ENCODE measurements around the gene KCNJ12. TPM values are rescaled to one million over a fixed set of nuclear protein-coding genes. Genes with fewer than 3 reads are reported as not detected.
"Not testable (repeated sequence)": the region's sequence is repeated elsewhere in the genome, so short reads cannot be mapped to it uniquely, and the experiment has no call there.

The KCNJ12 gene
- total and polyA plus RNA-seq, 5 donors from 2014 or later, result 0.15 TPM; not detected in 4

DNA sequence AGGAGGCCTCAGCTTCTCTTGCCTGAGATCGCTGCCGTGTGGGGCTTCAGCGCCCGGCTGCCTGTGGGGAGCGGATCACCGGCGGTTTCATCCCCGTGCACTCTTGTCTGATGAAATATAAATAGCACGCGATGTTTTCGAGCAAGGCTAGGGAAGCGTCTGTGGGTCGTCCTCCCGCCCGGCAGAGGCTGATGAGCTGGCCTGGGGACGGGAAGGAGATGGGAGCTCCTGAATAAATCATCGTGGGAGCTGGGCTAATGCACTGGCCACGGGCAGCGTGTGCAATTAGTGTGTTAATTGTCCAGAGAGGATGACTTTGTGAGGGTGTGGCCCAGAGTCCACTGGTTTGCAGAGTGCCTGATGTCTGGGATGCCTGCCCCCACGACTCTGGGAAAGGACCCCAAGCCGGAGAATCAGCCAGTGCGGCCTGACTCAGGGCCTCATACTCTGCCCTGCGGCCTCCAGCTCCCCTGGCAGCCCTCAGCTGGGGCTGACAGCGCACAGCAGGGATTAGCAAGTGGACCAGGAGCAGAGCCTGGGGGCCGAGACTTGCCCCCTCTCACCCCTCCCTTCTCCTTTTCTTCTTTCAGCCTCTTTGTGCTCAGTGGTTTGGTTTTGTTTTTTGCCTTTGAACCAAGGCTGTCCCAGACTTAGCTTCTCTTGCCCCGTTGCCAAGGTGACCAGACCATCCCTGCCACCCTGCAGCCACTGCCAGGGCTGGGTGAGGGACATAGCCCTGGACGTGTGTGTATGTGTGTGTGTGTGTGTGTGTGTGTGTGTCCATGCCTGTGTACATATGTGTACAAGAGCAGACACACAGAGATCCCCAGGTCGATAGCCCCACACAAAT, 21.4 kb downstream of the KCNJ12 start:
- Mint-ChIP-seq H3K27me3 (peaks cover 4% of the 10 kb centered on the region), H3K4me3 (no peak overlapping the region), H3K9me3 (peaks cover 0 to 5% (median 0%) of the 10 kb centered on the region in 7 donors), H3K36me3 (no peaks in the 10 kb centered on the region), H3K27ac (peak overlapping the region in 1 of 3 donors; percentile 81), H3K4me1 (no peaks in the 10 kb centered on the region)
- Histone ChIP-seq H3K4me3 (ENCODE audit: low read depth, low read length) (no peak overlapping the region), H3K27ac (ENCODE audit: insufficient read depth, low read length, poor library complexity, severe bottlenecking) (no peak overlapping the region), H3K9me3 (ENCODE audit: control insufficient read depth in 2 of 2, low read length in 2 of 2) (no peaks in the 10 kb centered on the region), H3K27me3 (ENCODE audit: control insufficient read depth, insufficient read depth, low read length) (no peaks in the 10 kb centered on the region), H3K4me1 (ENCODE audit: control insufficient read depth, insufficient read depth, low read length, poor library complexity, severe bottlenecking) (no peaks in the 10 kb centered on the region), H3K36me3 (ENCODE audit: control insufficient read depth, insufficient read depth, low read length) (no peaks in the 10 kb centered on the region)
- ATAC-seq (ENCODE audit: low read depth in 2 of 2) (no peak), DNase-seq (no peak)

DNA sequence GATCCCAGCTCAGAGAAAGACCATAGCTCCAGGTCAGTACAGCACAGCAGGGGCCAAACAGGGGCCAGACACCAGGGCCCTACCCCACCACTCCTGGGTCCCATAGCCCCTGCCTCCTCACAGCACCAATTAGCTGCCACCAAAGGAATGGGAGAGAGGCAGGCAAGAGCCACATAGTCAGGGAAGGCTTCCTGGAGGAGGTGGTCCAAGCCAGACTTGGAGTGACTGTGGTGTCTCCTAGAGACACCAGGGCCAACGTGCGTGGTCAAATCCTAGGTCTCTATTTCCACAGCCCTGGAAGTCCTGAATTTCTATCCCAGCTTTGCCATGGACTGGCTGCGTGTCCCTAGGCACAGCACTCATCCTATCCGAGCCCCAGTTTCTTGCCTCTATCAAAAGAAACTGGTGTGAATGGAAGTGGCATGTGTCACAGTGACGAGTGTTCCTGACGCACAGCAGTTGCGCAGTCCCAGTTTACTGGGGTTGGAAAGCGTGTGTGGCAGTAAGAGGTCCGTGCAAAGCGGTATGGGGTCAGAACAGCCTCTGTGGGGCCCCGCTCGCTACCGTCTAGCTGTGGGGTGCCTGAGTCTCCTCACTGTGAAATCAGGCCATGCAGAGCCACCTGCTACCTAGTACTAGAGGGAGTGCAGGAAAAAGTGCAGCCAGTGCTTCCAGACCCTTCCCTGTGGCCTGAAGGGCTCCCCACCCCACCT, 23.5 kb downstream of the KCNJ12 start:
- no peaks in the 10 kb centered on the region for H3K36me3 ChIP-seq (ENCODE audit: control insufficient read depth, insufficient read depth, low read length)
- DNase-seq, result no peak
- no peak overlapping the region for H3K27ac Mint-ChIP-seq

DNA sequence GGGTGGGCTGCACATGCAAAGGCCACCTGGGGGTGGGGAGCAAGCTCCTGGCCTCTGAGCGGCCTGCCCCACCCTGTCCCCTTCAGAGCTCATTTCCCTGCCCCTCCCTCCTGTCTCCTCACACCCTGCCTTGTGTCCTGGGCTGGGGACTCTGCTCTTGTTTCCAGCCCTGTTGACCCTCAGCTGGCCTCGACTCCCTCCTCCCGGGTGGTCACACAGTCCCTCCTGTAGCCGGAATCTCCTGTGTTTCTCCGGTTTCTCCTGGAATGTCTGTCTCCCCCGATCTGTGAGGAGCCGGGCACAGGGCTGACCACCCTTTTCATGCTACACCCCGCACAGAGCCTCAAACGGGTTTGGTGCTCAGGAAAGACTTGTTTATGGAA, 24.0 kb downstream of the KCNJ12 start:
- not testable (repeated sequence) for H3K27me3 ChIP-seq (ENCODE audit: control insufficient read depth, insufficient read depth, low read length); H3K4me3 ChIP-seq (ENCODE audit: low read depth, low read length); H3K27ac ChIP-seq (ENCODE audit: insufficient read depth, low read length, poor library complexity, severe bottlenecking); ATAC-seq (ENCODE audit: low read depth in 2 of 2); H3K36me3 ChIP-seq (ENCODE audit: control insufficient read depth, insufficient read depth, low read length); H3K27ac Mint-ChIP-seq; H3K9me3 ChIP-seq (ENCODE audit: control insufficient read depth in 2 of 2, low read length in 2 of 2); H3K4me3 Mint-ChIP-seq; H3K27me3 Mint-ChIP-seq; H3K9me3 Mint-ChIP-seq; H3K36me3 Mint-ChIP-seq; H3K4me1 Mint-ChIP-seq; H3K4me1 ChIP-seq (ENCODE audit: control insufficient read depth, insufficient read depth, low read length, poor library complexity, severe bottlenecking); DNase-seq

More for the DNA sequence above, 23.5 kb downstream of the KCNJ12 start:
- Histone ChIP-seq H3K27me3 (ENCODE audit: control insufficient read depth, insufficient read depth, low read length) (no peaks in the 10 kb centered on the region), H3K9me3 (ENCODE audit: control insufficient read depth in 2 of 2, low read length in 2 of 2) (no peaks in the 10 kb centered on the region), H3K4me1 (ENCODE audit: control insufficient read depth, insufficient read depth, low read length, poor library complexity, severe bottlenecking) (no peaks in the 10 kb centered on the region), H3K4me3 (ENCODE audit: low read depth, low read length) (no peak overlapping the region), H3K27ac (ENCODE audit: insufficient read depth, low read length, poor library complexity, severe bottlenecking) (no peak overlapping the region)
- H3K4me1 Mint-ChIP-seq, result no peaks in the 10 kb centered on the region
- H3K27me3 Mint-ChIP-seq, result peaks cover 4% of the 10 kb centered on the region
- H3K9me3 Mint-ChIP-seq, result peaks cover 0 to 5% (median 1%) of the 10 kb centered on the region in 7 donors
- no peaks in the 10 kb centered on the region for H3K36me3 Mint-ChIP-seq
- no peak for ATAC-seq (ENCODE audit: low read depth in 2 of 2)
- H3K4me3 Mint-ChIP-seq, result no peak overlapping the region

DNA sequence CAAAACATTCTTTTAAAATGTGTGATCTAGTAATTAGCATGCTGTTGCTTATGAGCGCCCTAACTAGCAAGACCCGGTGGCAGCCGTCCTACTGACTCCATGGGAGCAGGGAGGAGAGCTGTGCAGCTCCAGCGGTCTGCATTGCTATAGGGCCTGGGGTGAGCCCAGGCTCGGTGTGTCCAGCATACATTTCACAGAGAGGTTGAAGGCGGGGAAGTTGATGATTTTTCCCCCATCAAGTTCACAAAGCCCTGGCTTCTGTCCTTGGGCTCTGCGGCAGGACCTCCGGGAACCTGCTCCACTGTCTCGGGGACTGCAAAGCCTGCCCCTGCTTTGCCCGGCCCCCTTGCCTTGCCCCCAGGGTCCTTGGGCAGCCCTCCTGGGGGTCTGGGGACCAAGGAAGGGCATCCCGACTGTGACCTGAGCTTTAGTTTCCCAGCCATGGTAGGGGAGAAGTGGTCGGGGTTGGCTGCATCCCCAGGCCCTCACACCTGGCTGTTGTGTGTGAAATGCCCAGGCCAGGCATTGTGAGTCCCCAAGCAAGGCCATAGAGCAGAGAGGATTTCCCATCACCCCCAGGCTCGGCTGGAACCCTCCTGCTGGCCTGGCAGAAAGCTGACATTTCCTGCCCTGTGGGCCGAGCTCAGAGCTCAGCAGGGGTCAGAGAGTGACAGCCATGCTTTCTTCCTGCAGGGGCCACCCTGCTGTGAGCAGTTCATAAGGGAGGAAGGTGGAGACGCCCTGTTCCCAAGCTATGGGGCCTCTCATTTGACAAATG, 24.8 kb downstream of the KCNJ12 start:
- no peak overlapping the region for H3K4me3 Mint-ChIP-seq

DNA sequence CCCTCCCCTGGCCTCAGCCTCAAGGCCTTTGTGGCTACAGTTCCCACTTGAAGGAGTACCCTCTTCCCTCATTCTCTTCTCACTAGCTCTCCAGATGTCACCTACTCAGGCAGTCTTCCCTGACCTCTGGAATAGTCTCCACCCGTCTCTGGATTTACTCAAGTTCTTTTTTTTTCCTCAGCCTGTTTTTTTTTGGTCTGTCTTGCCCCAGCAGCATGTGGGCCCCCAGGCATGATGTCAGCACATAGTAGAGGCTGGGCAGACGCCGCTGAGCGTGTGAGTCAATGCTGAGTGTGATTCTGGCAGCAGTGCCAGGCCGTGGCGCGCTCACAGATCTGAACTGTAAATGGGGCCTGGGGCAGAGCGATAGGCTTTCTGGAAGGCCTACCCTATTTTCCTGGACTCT, 26.0 kb downstream of the KCNJ12 start:
- H3K4me1 ChIP-seq (ENCODE audit: control insufficient read depth, insufficient read depth, low read length, poor library complexity, severe bottlenecking); H3K9me3 ChIP-seq (ENCODE audit: control insufficient read depth in 2 of 2, low read length in 2 of 2); H3K36me3 ChIP-seq (ENCODE audit: control insufficient read depth, insufficient read depth, low read length); DNase-seq; H3K4me3 ChIP-seq (ENCODE audit: low read depth, low read length); H3K9me3 Mint-ChIP-seq; H3K27ac ChIP-seq (ENCODE audit: insufficient read depth, low read length, poor library complexity, severe bottlenecking); H3K27me3 Mint-ChIP-seq; H3K4me3 Mint-ChIP-seq; H3K27me3 ChIP-seq (ENCODE audit: control insufficient read depth, insufficient read depth, low read length); H3K4me1 Mint-ChIP-seq; H3K36me3 Mint-ChIP-seq; ATAC-seq (ENCODE audit: low read depth in 2 of 2): not testable (repeated sequence)
- H3K27ac Mint-ChIP-seq, result peak overlapping the region in 1 of 3 donors; percentile 89

More for the DNA sequence above, 24.8 kb downstream of the KCNJ12 start:
- Histone ChIP-seq H3K27ac (ENCODE audit: insufficient read depth, low read length, poor library complexity, severe bottlenecking) (no peak overlapping the region), H3K4me1 (ENCODE audit: control insufficient read depth, insufficient read depth, low read length, poor library complexity, severe bottlenecking) (no peaks in the 10 kb centered on the region), H3K36me3 (ENCODE audit: control insufficient read depth, insufficient read depth, low read length) (no peaks in the 10 kb centered on the region), H3K9me3 (ENCODE audit: control insufficient read depth in 2 of 2, low read length in 2 of 2) (no peaks in the 10 kb centered on the region), H3K4me3 (ENCODE audit: low read depth, low read length) (no peak overlapping the region), H3K27me3 (ENCODE audit: control insufficient read depth, insufficient read depth, low read length) (no peaks in the 10 kb centered on the region)
- no peak for ATAC-seq (ENCODE audit: low read depth in 2 of 2)
- Mint-ChIP-seq H3K27ac (no peak overlapping the region), H3K9me3 (peaks cover 0 to 5% (median 1%) of the 10 kb centered on the region in 7 donors), H3K27me3 (peaks cover 4% of the 10 kb centered on the region), H3K4me1 (no peaks in the 10 kb centered on the region), H3K36me3 (no peaks in the 10 kb centered on the region)
- DNase-seq, result no peak

DNA sequence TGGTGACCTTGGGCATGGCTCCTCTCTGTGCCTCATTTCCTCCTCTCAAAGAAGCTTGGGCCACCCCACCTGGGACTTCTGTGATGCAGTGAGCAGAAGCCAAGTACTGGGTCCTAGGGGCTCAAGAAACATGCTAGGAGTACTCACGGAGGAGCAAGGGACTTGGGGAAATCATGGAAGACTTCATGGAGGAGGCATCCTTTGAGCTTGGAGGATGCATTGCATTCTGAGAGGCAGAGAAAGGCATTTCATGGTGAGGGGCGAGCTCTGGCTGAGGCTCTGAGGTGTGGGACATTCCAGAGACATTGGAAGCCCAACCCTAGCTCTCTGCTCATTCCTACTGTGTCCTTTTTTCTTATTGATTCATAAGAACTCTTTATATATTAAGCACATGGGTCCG, 26.8 kb downstream of the KCNJ12 start:
- H3K4me3 Mint-ChIP-seq; H3K9me3 Mint-ChIP-seq; H3K4me1 Mint-ChIP-seq; H3K36me3 Mint-ChIP-seq; H3K27ac Mint-ChIP-seq; H3K4me1 ChIP-seq (ENCODE audit: control insufficient read depth, insufficient read depth, low read length, poor library complexity, severe bottlenecking); DNase-seq; H3K36me3 ChIP-seq (ENCODE audit: control insufficient read depth, insufficient read depth, low read length); H3K27me3 Mint-ChIP-seq; ATAC-seq (ENCODE audit: low read depth in 2 of 2); H3K4me3 ChIP-seq (ENCODE audit: low read depth, low read length); H3K9me3 ChIP-seq (ENCODE audit: control insufficient read depth in 2 of 2, low read length in 2 of 2); H3K27me3 ChIP-seq (ENCODE audit: control insufficient read depth, insufficient read depth, low read length); H3K27ac ChIP-seq (ENCODE audit: insufficient read depth, low read length, poor library complexity, severe bottlenecking): not testable (repeated sequence)

DNA sequence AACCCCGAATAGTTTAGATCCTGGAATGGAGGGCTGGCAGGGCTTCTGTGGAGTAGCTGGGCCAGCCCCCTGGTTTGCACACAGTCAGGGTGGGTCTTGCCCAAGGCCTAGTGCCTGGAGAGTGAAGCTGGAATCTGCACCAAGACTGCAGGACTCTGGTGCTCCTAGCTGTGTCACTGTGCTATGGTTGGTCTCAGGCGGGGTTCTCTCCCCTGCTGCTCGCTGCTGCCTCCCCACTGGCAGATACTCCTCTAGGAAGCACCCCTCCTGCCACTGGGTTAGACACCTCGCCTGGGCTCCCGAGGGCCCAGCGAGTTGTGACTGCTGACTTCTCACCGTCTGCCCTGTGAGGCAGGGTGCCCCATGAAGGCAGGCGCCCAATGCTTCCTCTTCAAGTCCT, 27.9 kb downstream of the KCNJ12 start:
- H3K4me1 Mint-ChIP-seq; H3K36me3 Mint-ChIP-seq; H3K4me3 Mint-ChIP-seq; H3K27ac ChIP-seq (ENCODE audit: insufficient read depth, low read length, poor library complexity, severe bottlenecking); H3K4me1 ChIP-seq (ENCODE audit: control insufficient read depth, insufficient read depth, low read length, poor library complexity, severe bottlenecking); H3K27me3 ChIP-seq (ENCODE audit: control insufficient read depth, insufficient read depth, low read length); H3K36me3 ChIP-seq (ENCODE audit: control insufficient read depth, insufficient read depth, low read length); H3K27me3 Mint-ChIP-seq; ATAC-seq (ENCODE audit: low read depth in 2 of 2); H3K9me3 ChIP-seq (ENCODE audit: control insufficient read depth in 2 of 2, low read length in 2 of 2); H3K9me3 Mint-ChIP-seq; H3K4me3 ChIP-seq (ENCODE audit: low read depth, low read length); DNase-seq: not testable (repeated sequence)
- peak overlapping the region in 1 of 3 donors; percentile 75 for H3K27ac Mint-ChIP-seq

Data from CD4-positive, CD25-positive, alpha-beta regulatory T cell (primary cell).